8988T (cell line): ENCODE measurements around the gene CIAO2B.
"Not testable (repeated sequence)": the region's sequence is repeated elsewhere in the genome, so short reads cannot be mapped to it uniquely, and the experiment has no call there.

Experiments
- DNase-seq: peaks from one replicate; pipeline ENCODE4 v3.0.0; 2011

CIAO2B gene

GRCh38 chr16:66955363-66956153 lies 21.4 kb upstream of the CIAO2B start:
- not testable (repeated sequence) for DNase-seq

GRCh38 chr16:66954097-66954659 lies 20.0 kb upstream of the CIAO2B start:
- peak; percentile 80 for DNase-seq

DNA sequence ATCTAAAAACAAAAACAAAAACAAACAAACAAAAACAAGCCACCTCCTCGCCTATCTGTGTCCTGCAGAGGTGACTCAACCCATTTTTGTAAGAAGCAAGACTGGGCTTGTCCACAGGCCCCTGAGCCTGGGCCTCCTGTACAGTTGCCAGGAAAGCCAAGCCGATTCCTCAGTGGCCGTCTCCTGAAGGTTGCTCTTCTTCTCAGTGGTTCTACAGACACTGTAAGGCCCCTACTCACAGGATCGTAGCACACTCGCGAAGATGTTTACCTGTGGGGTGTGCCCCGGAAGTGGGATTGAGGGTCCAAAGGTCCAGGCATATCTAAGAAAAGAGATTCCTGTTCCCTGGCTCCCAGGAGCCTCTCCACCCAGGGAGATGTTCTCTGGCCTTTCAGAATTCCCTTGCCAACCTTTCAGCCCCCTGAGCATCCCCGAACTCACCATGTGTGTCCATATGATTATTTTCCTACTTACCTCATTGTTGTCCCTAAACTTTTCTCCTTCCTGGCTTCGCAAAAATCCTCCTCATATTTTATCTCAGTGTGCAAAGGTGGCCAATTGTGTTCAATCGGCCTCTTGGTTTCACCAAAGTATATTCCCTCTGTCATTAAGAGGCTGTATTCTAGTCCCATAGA lies 19.4 kb upstream of the CIAO2B start:
- no peak for DNase-seq

GRCh38 chr16:66952430-66953110 lies 18.4 kb upstream of the CIAO2B start:
- DNase-seq, result no peak

- DNase-seq, result no peak
These were observed 17.0 kb upstream of the CIAO2B start for GRCh38 chr16:66950971-66951790.

GRCh38 chr16:66950437-66950836 lies 16.2 kb upstream of the CIAO2B start:
- no peak for DNase-seq

GRCh38 chr16:66949472-66949871 lies 15.3 kb upstream of the CIAO2B start:
- no peak for DNase-seq

DNA sequence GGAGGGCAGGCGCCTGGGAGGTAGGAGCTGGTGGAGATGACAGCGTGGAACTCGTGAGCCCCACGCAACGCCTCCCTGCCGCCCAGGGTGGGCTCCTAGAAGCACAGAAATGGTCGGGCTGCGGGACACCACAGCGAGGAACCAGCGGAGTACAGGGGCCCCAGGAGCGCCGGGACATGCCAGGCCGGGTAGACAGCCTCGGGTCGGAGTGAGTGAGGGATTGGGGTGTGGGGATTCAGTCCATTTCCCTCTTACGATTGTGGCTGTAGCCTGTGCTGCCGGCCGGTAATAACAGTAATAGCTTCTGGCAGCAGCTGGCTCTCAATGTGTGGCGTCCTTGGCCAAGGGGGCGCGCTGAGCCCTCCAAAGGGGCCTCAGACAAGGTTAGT lies 14.6 kb upstream of the CIAO2B start:
- DNase-seq, result no peak

GRCh38 chr16:66948134-66948836 lies 14.1 kb upstream of the CIAO2B start:
- DNase-seq, result no peak

- peak; percentile 80 for DNase-seq
These were observed 13.3 kb upstream of the CIAO2B start for GRCh38 chr16:66947302-66948065.

- no peak for DNase-seq
These were observed 12.7 kb upstream of the CIAO2B start for GRCh38 chr16:66946974-66947301.

DNA sequence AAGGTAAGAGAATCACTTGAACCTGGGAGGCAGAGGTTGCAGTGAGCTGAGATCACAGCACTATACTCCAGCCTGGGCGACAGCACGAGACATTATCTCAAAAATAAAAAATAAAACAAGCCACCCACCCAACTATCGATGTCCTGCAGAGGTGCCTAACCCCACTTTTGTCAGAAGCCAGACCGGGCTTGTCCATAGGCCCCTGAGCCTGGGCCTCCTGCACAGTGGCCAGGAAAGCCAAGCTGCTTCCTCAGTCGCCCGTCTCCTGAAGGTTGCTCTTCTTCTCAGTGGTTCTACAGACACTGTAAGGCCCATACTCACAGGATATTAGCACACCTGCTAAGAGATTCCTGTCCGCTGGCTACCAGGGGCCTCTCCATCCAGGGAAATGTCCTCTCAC lies 12.3 kb upstream of the CIAO2B start:
- no peak for DNase-seq

- no peak for DNase-seq
These were observed 11.7 kb upstream of the CIAO2B start for GRCh38 chr16:66945939-66946338.

DNA sequence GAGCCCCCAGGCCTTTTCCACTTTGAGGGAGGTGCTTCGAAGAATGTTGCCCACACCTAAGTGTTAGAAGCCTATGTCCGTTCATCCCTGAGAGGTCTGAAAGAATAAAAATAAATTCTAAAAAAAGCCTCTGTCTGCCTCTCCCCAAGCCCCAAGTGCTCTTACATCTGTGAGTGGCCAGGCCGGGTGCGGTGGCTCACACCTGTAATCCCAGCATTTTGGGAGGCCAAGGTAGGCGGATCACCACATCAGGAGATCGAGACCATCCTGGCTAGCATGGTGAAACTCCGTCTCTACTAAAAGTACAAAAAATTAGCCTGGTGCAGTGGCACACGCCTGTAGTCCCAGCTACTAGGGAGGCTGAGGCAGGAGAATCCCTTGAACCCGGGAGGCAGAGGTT lies 10.8 kb upstream of the CIAO2B start:
- not testable (repeated sequence) for DNase-seq

GRCh38 chr16:66944054-66944441 lies 9.8 kb upstream of the CIAO2B start:
- no peak for DNase-seq

- DNase-seq, result no peak
These were observed 9.3 kb upstream of the CIAO2B start for GRCh38 chr16:66943426-66944053.

GRCh38 chr16:66942981-66943380 lies 8.8 kb upstream of the CIAO2B start:
- DNase-seq, result no peak

DNA sequence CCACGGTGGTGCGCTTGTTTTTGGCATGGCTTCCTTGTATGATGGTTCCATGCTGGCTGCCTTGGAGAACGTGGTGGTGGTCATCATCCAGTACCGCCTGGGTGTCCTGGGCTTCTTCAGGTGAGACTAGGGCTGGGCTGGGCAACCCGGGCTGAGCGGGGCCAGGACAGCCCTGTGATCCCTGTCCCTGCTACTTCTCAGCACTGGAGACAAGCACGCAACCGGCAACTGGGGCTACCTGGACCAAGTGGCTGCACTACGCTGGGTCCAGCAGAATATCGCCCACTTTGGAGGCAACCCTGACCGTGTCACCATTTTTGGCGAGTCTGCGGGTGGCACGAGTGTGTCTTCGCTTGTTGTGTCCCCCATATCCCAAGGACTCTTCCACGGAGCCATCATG lies 6.0 kb upstream of the CIAO2B start:
- DNase-seq, result no peak

GRCh38 chr16:66939366-66939765 lies 5.2 kb upstream of the CIAO2B start:
- DNase-seq, result no peak

- DNase-seq, result no peak
These were observed 3.6 kb upstream of the CIAO2B start for GRCh38 chr16:66937725-66938337.
